Activated CD8-positive, alpha-beta memory T cell treated with anti-CD3 and anti-CD28 coated beads, Interleukin-2, amount 50 U/mL, for 48 hours (primary cell): ENCODE measurements around the gene NOS1AP.
"Not testable (repeated sequence)": the region's sequence is repeated elsewhere in the genome, so short reads cannot be mapped to it uniquely, and the experiment has no call there.

Experiments
- DNase-seq: peaks from one replicate; pipeline ENCODE4 v3.0.0-alpha.2; 2020

NOS1AP gene

GRCh38 chr1:162069334-162070093 lies at the start of gene NOS1AP:
TSS of gene NOS1AP (plus strand) at chr1:162069691. CDS start at chr1:162070178, 487 bp downstream.
- DNase-seq = peak; percentile 89

- no peak for DNase-seq
Measured at GRCh38 chr1:162020150-162020549, 49.3 kb upstream of the NOS1AP start.

GRCh38 chr1:162021124-162021523 lies 48.4 kb upstream of the NOS1AP start:
- no peak for DNase-seq

- no peak for DNase-seq
Measured at GRCh38 chr1:162022626-162023025, 46.9 kb upstream of the NOS1AP start.

- DNase-seq = no peak
Measured at GRCh38 chr1:162023181-162023546, 46.3 kb upstream of the NOS1AP start.

- DNase-seq = peak; percentile 77
Measured at GRCh38 chr1:162023547-162024501, 45.7 kb upstream of the NOS1AP start, which contains the start of gene OLFML2B. TSS of gene OLFML2B (minus strand) at chr1:162023869. CDS start at chr1:162023430, 439 bp downstream.

- DNase-seq = no peak
Measured at GRCh38 chr1:162025541-162025940, 44.0 kb upstream of the NOS1AP start.

- DNase-seq = no peak
Measured at GRCh38 chr1:162026881-162027280, 42.6 kb upstream of the NOS1AP start.

- no peak for DNase-seq
Measured at GRCh38 chr1:162028726-162029125, 40.8 kb upstream of the NOS1AP start.

GRCh38 chr1:162029157-162029556 lies 40.3 kb upstream of the NOS1AP start:
- DNase-seq = no peak

GRCh38 chr1:162030759-162031280 lies 38.7 kb upstream of the NOS1AP start:
- DNase-seq = no peak

GRCh38 chr1:162033428-162033827 lies 36.1 kb upstream of the NOS1AP start:
- DNase-seq = no peak

GRCh38 chr1:162035241-162035640 lies 34.2 kb upstream of the NOS1AP start:
- no peak for DNase-seq

- no peak for DNase-seq
Measured at GRCh38 chr1:162036163-162036562, 33.3 kb upstream of the NOS1AP start.

- DNase-seq = no peak
Measured at GRCh38 chr1:162038624-162039023, 30.9 kb upstream of the NOS1AP start.

GRCh38 chr1:162040001-162040400 lies 29.5 kb upstream of the NOS1AP start:
- DNase-seq = no peak

- no peak for DNase-seq
Measured at GRCh38 chr1:162040657-162041056, 28.8 kb upstream of the NOS1AP start.

- DNase-seq = no peak
Measured at GRCh38 chr1:162042361-162042760, 27.1 kb upstream of the NOS1AP start.

- no peak for DNase-seq
Measured at GRCh38 chr1:162046921-162047320, 22.6 kb upstream of the NOS1AP start.

- DNase-seq = not testable (repeated sequence)
Measured at GRCh38 chr1:162053949-162054348, 15.5 kb upstream of the NOS1AP start.

GRCh38 chr1:162055062-162055461 lies 14.4 kb upstream of the NOS1AP start:
- DNase-seq = no peak

GRCh38 chr1:162056043-162056442 lies 13.4 kb upstream of the NOS1AP start:
- DNase-seq = peak; percentile 59

- no peak for DNase-seq
Measured at GRCh38 chr1:162056579-162056978, 12.9 kb upstream of the NOS1AP start.

- no peak for DNase-seq
Measured at GRCh38 chr1:162059721-162060120, 9.8 kb upstream of the NOS1AP start.
